ENCODE measurements around the gene ZNF836.

Gene ZNF836

GRCh38 chr19:52188822-52189734, 17.7 kb upstream of the ZNF836 start:
- DNase-seq (ENCODE audit: low read depth), result peak; percentile 66

- DNase-seq (ENCODE audit: low read depth), result no peak
Measured at GRCh38 chr19:52187407-52187806, 16.0 kb upstream of the ZNF836 start.

GRCh38 chr19:52176574-52176973, 5.2 kb upstream of the ZNF836 start:
- DNase-seq (ENCODE audit: low read depth), result no peak

GRCh38 chr19:52172347-52172746, 926 bp upstream of the ZNF836 start:
- DNase-seq (ENCODE audit: low read depth), result no peak

GRCh38 chr19:52170863-52171320, 529 bp downstream of the ZNF836 start:
- DNase-seq (ENCODE audit: low read depth), result no peak

- DNase-seq (ENCODE audit: low read depth), result no peak
Measured at GRCh38 chr19:52170304-52170703, 1.1 kb downstream of the ZNF836 start.

GRCh38 chr19:52155596-52156359, 15.6 kb downstream of the ZNF836 start:
- no peak for DNase-seq (ENCODE audit: low read depth)

- no peak for DNase-seq (ENCODE audit: low read depth)
Measured at GRCh38 chr19:52148256-52148655, 23.2 kb downstream of the ZNF836 start.

GRCh38 chr19:52142001-52142595, 29.3 kb downstream of the ZNF836 start:
- DNase-seq (ENCODE audit: low read depth), result peak; percentile 4

- DNase-seq (ENCODE audit: low read depth), result no peak
Measured at GRCh38 chr19:52141203-52141602, 30.2 kb downstream of the ZNF836 start.

GRCh38 chr19:52140032-52140710, 31.2 kb downstream of the ZNF836 start:
- no peak for DNase-seq (ENCODE audit: low read depth)

- DNase-seq (ENCODE audit: low read depth), result peak; percentile 94
Measured at GRCh38 chr19:52139252-52140031, 32.0 kb downstream of the ZNF836 start, which contains the start of gene ZNF616. ZNF616 (minus strand) TSS chr19:52139938; CDS start chr19:52130512, 9,426 bp downstream.

- DNase-seq (ENCODE audit: low read depth), result no peak
Measured at GRCh38 chr19:52138983-52139251, 32.5 kb downstream of the ZNF836 start.

GRCh38 chr19:52138278-52138982, 33.0 kb downstream of the ZNF836 start:
- DNase-seq (ENCODE audit: low read depth), result peak; percentile 52

GRCh38 chr19:52120286-52120685, 51.1 kb downstream of the ZNF836 start:
- DNase-seq (ENCODE audit: low read depth), result no peak

- no peak for DNase-seq (ENCODE audit: low read depth)
Measured at GRCh38 chr19:52115526-52116053, 55.8 kb downstream of the ZNF836 start.

GRCh38 chr19:52114691-52115090, 56.7 kb downstream of the ZNF836 start:
- no peak for DNase-seq (ENCODE audit: low read depth)

- DNase-seq (ENCODE audit: low read depth), result no peak
Measured at GRCh38 chr19:52112624-52113023, 58.8 kb downstream of the ZNF836 start.

GRCh38 chr19:52110780-52111179, 60.6 kb downstream of the ZNF836 start:
- no peak for DNase-seq (ENCODE audit: low read depth)
